ENCODE data around the gene TF. TPM values are rescaled to one million over a fixed set of nuclear protein-coding genes. Genes with fewer than 3 reads are reported as not detected.

TF gene
- total and polyA plus RNA-seq, 8 donors: 1.1 to 30.7 (median 5.6) TPM

GRCh38 chr3:133758964-133759739, 13.0 kb downstream of the TF start:
- intact Hi-C loops (cut with DNase I): no loop called here
- Histone ChIP-seq H3K4me1 (no peaks in the 10 kb centered on the region), H3K27me3 (no peaks in the 10 kb centered on the region), H3K36me3 (no peaks in the 10 kb centered on the region), H3K4me3 (no peak overlapping the region), H3K27ac (no peak overlapping the region), H3K9me3 (no peaks in the 10 kb centered on the region)
- DNase-seq (no peak), ATAC-seq (no peak), FAIRE-seq (no peak)
- TF ChIP-seq, protein P1, sequence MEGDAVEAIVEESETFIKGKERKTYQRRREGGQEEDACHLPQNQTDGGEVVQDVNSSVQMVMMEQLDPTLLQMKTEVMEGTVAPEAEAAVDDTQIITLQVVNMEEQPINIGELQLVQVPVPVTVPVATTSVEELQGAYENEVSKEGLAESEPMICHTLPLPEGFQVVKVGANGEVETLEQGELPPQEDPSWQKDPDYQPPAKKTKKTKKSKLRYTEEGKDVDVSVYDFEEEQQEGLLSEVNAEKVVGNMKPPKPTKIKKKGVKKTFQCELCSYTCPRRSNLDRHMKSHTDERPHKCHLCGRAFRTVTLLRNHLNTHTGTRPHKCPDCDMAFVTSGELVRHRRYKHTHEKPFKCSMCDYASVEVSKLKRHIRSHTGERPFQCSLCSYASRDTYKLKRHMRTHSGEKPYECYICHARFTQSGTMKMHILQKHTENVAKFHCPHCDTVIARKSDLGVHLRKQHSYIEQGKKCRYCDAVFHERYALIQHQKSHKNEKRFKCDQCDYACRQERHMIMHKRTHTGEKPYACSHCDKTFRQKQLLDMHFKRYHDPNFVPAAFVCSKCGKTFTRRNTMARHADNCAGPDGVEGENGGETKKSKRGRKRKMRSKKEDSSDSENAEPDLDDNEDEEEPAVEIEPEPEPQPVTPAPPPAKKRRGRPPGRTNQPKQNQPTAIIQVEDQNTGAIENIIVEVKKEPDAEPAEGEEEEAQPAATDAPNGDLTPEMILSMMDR (IDR thresholded peaks at IDR 0.05): no peak
- 90% methylated on average over 9 of the region's 9 CpGs for WGBS, 2 donors

DNA sequence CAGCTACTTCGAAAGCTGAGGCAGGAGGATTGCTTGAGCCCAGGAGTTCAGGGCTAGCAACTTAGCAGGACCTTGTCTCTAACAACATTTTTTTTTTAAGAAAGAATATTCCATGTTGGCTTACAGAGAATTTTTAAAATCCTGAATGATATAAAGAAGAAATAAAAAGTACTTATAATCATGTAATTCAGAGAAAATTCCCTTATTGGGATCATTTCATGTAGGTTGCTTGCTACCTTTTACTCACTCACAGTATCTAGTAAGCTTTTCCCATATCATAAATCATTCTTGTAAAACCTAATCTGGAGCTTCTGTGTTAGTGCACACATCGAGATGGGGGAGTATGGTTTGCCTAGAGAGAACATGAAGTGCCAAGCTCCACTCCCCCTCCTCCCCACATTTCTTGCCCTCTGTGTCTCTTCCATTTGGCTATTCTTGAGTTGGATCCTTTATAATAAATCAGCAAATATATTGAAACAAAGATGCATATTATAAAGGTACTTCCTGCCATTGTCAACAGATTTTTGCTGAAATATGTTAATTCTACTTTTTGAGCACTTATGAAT, 13.6 kb downstream of the TF start:
- no peaks in the 10 kb centered on the region for H3K9me3 ChIP-seq
- WGBS, 2 donors: 73 to 76% methylated on average over 2 of the region's 2 CpGs
- no peak for FAIRE-seq
- no peak for DNase-seq
- ATAC-seq: no peak
- no peaks in the 10 kb centered on the region for H3K27me3 ChIP-seq
- intact Hi-C loops (cut with DNase I): no loop called here
- TF ChIP-seq, protein P1 (IDR thresholded peaks at IDR 0.05): no peak
- H3K36me3 ChIP-seq: no peaks in the 10 kb centered on the region
- no peak overlapping the region for H3K27ac ChIP-seq
- no peaks in the 10 kb centered on the region for H3K4me1 ChIP-seq
- H3K4me3 ChIP-seq: no peak overlapping the region

DNA sequence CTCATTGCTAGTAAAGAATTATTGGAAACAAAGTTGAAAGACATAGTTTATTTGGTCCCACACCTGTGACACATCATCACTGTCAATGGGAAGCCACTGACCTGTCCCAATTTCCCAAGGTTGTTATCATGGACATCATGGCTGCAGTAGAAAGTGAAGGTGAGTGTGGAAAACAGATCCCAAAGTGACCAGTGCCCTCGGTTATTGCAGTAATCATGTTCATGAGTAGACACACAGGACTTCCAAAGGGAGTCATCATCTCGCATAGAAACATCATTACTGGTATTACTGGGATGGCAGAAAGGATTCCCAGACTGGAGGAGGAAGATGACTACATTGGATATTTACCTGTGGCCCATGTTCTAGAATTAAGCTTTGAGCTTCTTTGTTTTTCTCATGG, 14.7 kb downstream of the TF start:
- ATAC-seq (no peak), FAIRE-seq (no peak)
- WGBS, 2 donors: 82 to 91% methylated on average over 2 of the region's 2 CpGs

DNA sequence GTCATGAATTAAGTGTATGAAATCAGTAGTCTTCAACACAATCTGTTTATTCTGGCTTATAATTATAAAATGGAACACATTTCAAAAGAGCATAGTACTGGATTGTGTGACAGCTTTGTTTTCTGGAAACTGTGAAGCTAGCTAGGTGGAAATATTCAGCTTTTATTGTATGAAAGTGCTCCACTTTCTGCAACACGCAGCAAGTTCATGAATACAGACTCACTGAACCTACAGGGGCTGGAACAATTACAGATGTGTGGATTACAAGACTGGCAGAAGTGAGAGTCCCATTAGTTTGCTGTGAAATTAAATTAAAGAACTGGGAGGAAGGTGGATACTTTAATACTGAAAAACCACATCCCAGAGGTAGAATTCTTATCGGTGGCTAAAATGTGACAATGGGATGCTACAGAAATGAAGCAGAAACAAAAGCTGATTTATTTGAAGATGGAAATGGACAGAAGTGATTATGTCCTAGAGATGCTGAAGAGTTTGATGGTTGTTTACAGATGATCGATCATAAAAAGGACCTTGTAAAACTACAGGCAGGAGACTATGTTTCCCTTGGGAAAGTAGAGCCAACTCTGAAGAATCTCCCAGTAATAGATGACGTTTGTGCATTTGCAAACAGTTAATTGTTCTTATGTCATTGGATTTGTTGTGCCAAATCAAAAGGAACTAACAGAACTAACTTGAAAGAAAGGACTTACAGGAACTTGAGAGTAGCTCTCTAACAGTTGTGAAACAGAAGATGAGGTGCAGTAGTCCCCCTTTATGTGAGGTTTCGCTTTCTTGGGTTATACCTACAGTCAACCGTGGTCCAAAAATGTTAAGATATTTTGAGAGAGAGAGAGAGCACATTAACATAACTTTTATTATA, 15.7 kb downstream of the TF start:
- DNase-seq (no peak), FAIRE-seq (no peak), ATAC-seq (no peak)
- H3K27me3 ChIP-seq: no peaks in the 10 kb centered on the region
- H3K36me3 ChIP-seq: no peaks in the 10 kb centered on the region
- H3K4me1 ChIP-seq: no peaks in the 10 kb centered on the region
- H3K9me3 ChIP-seq: no peaks in the 10 kb centered on the region
- no peak overlapping the region for H3K4me3 ChIP-seq
- 74 to 80% methylated on average over 6 of the region's 6 CpGs for whole genome bisulfite sequencing, 2 donors
- intact Hi-C loops (cut with DNase I): no loop called here
- H3K27ac ChIP-seq: no peak overlapping the region
- TF ChIP-seq, protein P1 (IDR thresholded peaks at IDR 0.05): no peak

More for the DNA sequence above, 14.7 kb downstream of the TF start:
- DNase-seq: no peak
- H3K4me1 ChIP-seq: no peaks in the 10 kb centered on the region
- H3K36me3 ChIP-seq: no peaks in the 10 kb centered on the region
- TF ChIP-seq, protein P1 (IDR thresholded peaks at IDR 0.05): no peak
- H3K27ac ChIP-seq: no peak overlapping the region
- intact Hi-C loops (cut with DNase I): no loop called here
- no peak overlapping the region for H3K4me3 ChIP-seq
- H3K27me3 ChIP-seq: no peaks in the 10 kb centered on the region
- no peaks in the 10 kb centered on the region for H3K9me3 ChIP-seq

All from pancreas (tissue), 10 donors.